ENCODE data around the gene ETV5.

The ETV5 gene

GRCh38 chr3:186108941-186109865 is at the start of gene ETV5:
Gene ETV5 (minus strand): TSS chr3:186109089. CDS start chr3:186105868, 3,221 bp downstream.
- DNase-seq = peak; percentile 85

GRCh38 chr3:186154641-186155040 is 45.8 kb upstream of the ETV5 start:
- no peak for DNase-seq

GRCh38 chr3:186152889-186153292 is 44.0 kb upstream of the ETV5 start:
- DNase-seq = no peak

GRCh38 chr3:186152361-186152798 is 43.5 kb upstream of the ETV5 start:
- DNase-seq = no peak

GRCh38 chr3:186151077-186151971 is 42.4 kb upstream of the ETV5 start:
- DNase-seq = no peak

GRCh38 chr3:186150041-186150830 is 41.3 kb upstream of the ETV5 start:
- no peak for DNase-seq

- DNase-seq = no peak
Observed at GRCh38 chr3:186149319-186149960, 40.6 kb upstream of the ETV5 start.

GRCh38 chr3:186144257-186144656 is 35.4 kb upstream of the ETV5 start:
- no peak for DNase-seq

GRCh38 chr3:186143250-186143649 is 34.4 kb upstream of the ETV5 start:
- DNase-seq = no peak

GRCh38 chr3:186142393-186142932 is 33.6 kb upstream of the ETV5 start:
- no peak for DNase-seq

- DNase-seq = no peak
Observed at GRCh38 chr3:186141790-186142189, 32.9 kb upstream of the ETV5 start.

GRCh38 chr3:186138272-186138981 is 29.5 kb upstream of the ETV5 start:
- DNase-seq = no peak

- DNase-seq = no peak
Observed at GRCh38 chr3:186137051-186137685, 28.3 kb upstream of the ETV5 start.

GRCh38 chr3:186133980-186134379 is 25.1 kb upstream of the ETV5 start:
- DNase-seq = no peak

- no peak for DNase-seq
Observed at GRCh38 chr3:186132487-186132886, 23.6 kb upstream of the ETV5 start.

GRCh38 chr3:186129206-186129605 is 20.3 kb upstream of the ETV5 start:
- no peak for DNase-seq

GRCh38 chr3:186128158-186128557 is 19.3 kb upstream of the ETV5 start:
- no peak for DNase-seq

GRCh38 chr3:186127463-186127862 is 18.6 kb upstream of the ETV5 start:
- DNase-seq = no peak

GRCh38 chr3:186125118-186125517 is 16.2 kb upstream of the ETV5 start:
- no peak for DNase-seq

- no peak for DNase-seq
Observed at GRCh38 chr3:186124592-186124991, 15.7 kb upstream of the ETV5 start.

- no peak for DNase-seq
Observed at GRCh38 chr3:186123012-186123411, 14.1 kb upstream of the ETV5 start.
